Cardiac fibroblast (primary cell): ENCODE results near the gene EHMT1.

Experiments
- DNase-seq, 2 donors: peaks; one replicate each; pipeline versions ENCODE4 v3.0.0 to v3.0.0-alpha.2; 2010; ENCODE audit warnings: low read depth in 2 of 2
- H3K4me3 ChIP-seq, 2 donors: replicated peaks in 1 of 2; 1 replicate in 1 of 2; 2 replicates in 1 of 2; pipeline ENCODE4 v1.5.1; 2011; ENCODE audit warnings: low read depth in 2 of 2, low read length in 2 of 2, mild to moderate bottlenecking in 2 of 2, moderate library complexity in 1 of 2
- CTCF ChIP-seq: IDR thresholded peaks from one replicate; pipeline ENCODE4 v1.5.1; 2011; ENCODE audit warnings: low read depth, mild to moderate bottlenecking, low read length, inconsistent platforms

Gene EHMT1

DNA sequence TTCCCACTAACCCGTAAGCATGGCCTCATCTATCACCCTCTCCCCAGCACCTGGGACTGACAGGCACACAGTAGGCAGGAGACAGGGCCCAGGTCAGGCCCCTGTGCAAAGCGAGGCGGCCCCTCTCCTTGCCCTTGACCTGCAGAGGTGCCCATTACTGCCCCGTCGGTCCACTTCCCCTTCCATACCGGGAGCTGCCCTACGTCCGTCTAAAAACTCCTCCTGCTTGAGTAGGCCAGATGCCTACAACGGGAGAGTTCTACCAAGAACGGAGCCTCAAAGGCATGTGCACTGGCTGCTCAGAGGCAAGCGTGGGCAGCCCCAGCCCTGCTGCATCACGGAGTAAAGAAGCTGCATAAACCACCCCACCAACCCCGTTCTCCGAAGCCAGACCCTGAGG is 35.5 kb upstream of the EHMT1 start:
- no peak overlapping the region for H3K4me3 ChIP-seq
- no peak for DNase-seq

DNA sequence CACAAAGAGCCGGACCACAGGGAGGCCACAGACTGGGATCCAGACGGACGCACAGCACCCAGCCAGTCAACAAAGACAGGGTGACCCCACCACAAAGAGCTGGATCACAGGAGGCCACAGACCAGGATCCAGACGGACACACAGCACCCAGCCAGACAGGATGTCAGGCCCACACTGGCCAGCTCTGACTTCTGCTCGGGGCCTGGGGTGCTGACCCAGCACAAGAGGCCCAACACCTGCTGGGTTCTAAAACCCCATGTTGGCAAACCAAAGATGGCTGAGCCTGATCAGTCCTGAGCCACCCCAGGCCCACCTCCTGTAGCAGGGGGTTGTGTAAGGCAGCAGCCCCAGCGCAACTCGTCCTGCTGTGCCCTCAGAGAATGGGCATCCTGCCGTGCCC is 34.8 kb upstream of the EHMT1 start:
- no peak for TF ChIP-seq CTCF
- DNase-seq = no peak
- no peak overlapping the region for H3K4me3 ChIP-seq

More for the DNA sequence above, 35.5 kb upstream of the EHMT1 start:
- no peak for TF ChIP-seq CTCF

- no peak for TF ChIP-seq CTCF
- H3K4me3 ChIP-seq = no peak overlapping the region
These were observed 32.0 kb upstream of the EHMT1 start for GRCh38 chr9:137586854-137587253.

DNA sequence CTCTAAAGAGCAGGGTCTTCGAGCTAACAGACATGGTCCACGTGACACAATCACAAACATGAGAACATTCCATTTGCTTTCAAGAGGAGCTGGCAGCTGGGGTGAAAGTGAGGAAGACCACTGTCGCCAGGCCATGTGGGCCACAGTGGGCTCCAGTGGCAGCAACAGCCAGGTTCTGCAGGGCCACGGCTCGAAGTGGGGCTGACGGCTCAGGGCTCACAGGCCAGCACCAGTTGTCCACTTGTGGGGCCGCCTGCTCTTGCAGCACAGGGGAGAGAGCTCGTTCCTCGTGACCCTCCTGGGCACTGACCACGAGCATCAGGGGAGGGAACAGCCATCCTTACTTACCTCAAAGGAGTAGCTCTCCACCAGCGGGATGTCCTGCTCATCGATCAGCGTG is 30.5 kb upstream of the EHMT1 start:
- no peak for DNase-seq
- no peak overlapping the region for H3K4me3 ChIP-seq
- TF ChIP-seq CTCF = no peak

More at GRCh38 chr9:137586854-137587253, 32.0 kb upstream of the EHMT1 start:
- DNase-seq = no peak

GRCh38 chr9:137588891-137589290 is 29.9 kb upstream of the EHMT1 start:
- peak overlapping the region; percentile 60 to 70 for H3K4me3 ChIP-seq
- TF ChIP-seq CTCF = no peak
- no peak for DNase-seq

DNA sequence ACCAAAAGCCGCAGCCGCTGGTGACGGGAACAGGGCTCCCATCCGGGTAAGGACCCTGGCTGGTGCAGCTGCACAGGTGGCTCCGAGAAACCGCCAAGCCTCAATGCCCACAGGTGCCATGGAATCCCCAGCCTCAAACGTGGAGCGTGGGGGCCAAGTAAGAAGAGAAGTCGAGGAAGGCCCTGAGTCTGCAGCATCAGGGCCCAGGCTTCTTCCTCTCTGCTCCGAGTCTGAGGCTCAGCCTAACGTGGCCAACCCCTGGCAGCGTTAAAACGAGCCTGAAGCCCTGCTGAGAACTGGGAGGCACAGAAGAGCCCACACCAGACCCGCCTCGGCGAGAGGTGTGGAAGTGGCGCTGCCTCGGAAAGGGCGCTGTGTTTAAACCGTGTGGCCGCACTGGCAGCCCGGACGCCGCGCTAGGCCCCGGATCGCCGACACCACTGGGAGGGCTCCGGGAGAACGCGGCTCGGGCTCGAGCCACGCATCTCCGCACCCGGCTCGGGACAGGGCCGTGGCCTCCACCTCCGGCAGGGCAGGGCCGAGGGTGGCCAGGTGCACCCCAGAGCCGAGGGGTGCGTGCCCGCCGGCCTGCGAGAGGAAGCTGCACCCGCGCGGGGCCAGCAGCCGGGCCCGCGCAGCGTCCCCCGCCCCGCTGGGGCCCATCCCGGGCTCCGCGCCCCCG is 29.2 kb upstream of the EHMT1 start:
- peak overlapping the region; percentile 60 to 70 for H3K4me3 ChIP-seq
- DNase-seq = peak in 1 of 2 donors; percentile 30
- no peak for TF ChIP-seq CTCF

DNA sequence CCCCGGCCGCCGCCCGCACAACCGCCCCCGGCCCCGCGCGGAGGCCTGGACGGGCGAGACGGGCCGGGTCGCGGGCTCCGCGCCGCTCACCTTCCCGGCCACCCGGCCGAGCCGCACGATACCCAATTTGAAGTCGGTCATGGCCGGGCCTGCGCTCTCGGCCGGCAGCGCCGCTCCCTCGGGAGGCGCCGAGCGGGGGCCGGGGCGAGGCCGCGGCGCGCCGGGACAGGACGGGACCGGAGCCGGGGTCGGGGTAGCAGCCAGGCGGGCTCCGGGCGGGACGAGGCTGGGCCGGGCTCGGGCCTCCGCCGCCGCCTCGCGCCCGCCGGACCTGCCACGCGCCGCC is 28.7 kb upstream of the EHMT1 start:
- DNase-seq = no peak
- TF ChIP-seq CTCF = no peak
- H3K4me3 ChIP-seq = peak overlapping the region; percentile 60 to 70
